Endothelial cell of umbilical vein (primary cell): ENCODE results near the gene LRIG1. TPM values are rescaled to one million over a fixed set of nuclear protein-coding genes. Genes with fewer than 3 reads are reported as not detected.

ENCODE experiments used
- BruUV-seq: library from RNA; stranded (reverse); fragments of 400-500 nt; replicated peaks from 2 replicates; lab custom pipeline; 2021; lab: Mats Ljungman, UMichigan
- CTCF ChIA-PET: fragments of 300-600, 350-600 bp; sonication (Branson Sonifier 250); formaldehyde crosslinking; loops from one replicate; lab custom pipeline; 2021; ENCODE audit warnings: antibody characterized with exemption, inconsistent platforms; lab: Charles Lee
- POLR2A ChIA-PET: fragments of 300-600, 350-600 bp; sonication (Branson Sonifier 250); formaldehyde crosslinking; loops from one replicate; lab custom pipeline; 2021; ENCODE audit warnings: antibody characterized with exemption, inconsistent platforms; lab: Charles Lee
- DNase-seq: peaks from one replicate; pipeline ENCODE4 v3.0.0-alpha.2; 2011; ENCODE audit warnings: low read depth, low spot score
- FAIRE-seq: peaks from 2 replicates; lab custom pipeline; 2011; peaks lifted over from hg19 to GRCh38; lab: Jason Lieb, UNC
- H2AFZ ChIP-seq: 2 replicates; pipeline ENCODE4 v1.6.0; 2012; ENCODE audit warnings: low read depth, low read length, control low read depth, inconsistent platforms
- H3K27ac ChIP-seq: 2 replicates; pipeline ENCODE4 v1.5.1; 2011; ENCODE audit warnings: low read depth, mild to moderate bottlenecking, control low read depth, low read length, moderate library complexity; ENCODE audit not compliant: insufficient read depth
- H3K27me3 ChIP-seq, 2 experiments: 2 replicates each; pipeline versions ENCODE4 v1.6.0 to v1.6.1; 2011; ENCODE audit warnings: low read length in 2 of 2, mixed read lengths in 1 of 2; ENCODE audit not compliant: control insufficient read depth in 2 of 2, insufficient read depth in 2 of 2
- H3K36me3 ChIP-seq, 2 experiments: 2 replicates in 1 of 2; 3 replicates in 1 of 2; pipeline ENCODE4 v1.5.1; 2011; ENCODE audit warnings: low read length in 2 of 2, mild to moderate bottlenecking in 1 of 2, moderate library complexity in 1 of 2; ENCODE audit not compliant: control insufficient read depth in 2 of 2, insufficient read depth in 2 of 2; ENCODE audit errors: extremely low read depth in 1 of 2
- H3K4me1 ChIP-seq: 3 replicates; pipeline ENCODE4 v1.5.1; 2011; ENCODE audit warnings: mild to moderate bottlenecking, low read length; ENCODE audit not compliant: control insufficient read depth, insufficient read depth; ENCODE audit errors: extremely low read depth
- H3K4me2 ChIP-seq: 2 replicates; pipeline ENCODE4 v1.6.1; 2011; ENCODE audit warnings: low read length, control low read depth, mixed read lengths; ENCODE audit not compliant: insufficient read depth
- H3K4me3 ChIP-seq, 3 experiments: fragments of 200-600 bp in 1 of 3; sonication (generic), shearing (Covaris generic) in 1 of 3; replicated peaks in 1 of 3; 2 replicates each; pipeline ENCODE4 v1.5.1; 2011 to 2016; ENCODE audit warnings: control low read depth in 3 of 3, low read length in 3 of 3, mild to moderate bottlenecking in 2 of 3, inconsistent platforms in 1 of 3, low read depth in 1 of 3, moderate library complexity in 1 of 3; ENCODE audit not compliant: insufficient read depth in 1 of 3
- H3K79me2 ChIP-seq: 2 replicates; pipeline ENCODE4 v1.6.0; 2012; ENCODE audit warnings: low read length, inconsistent platforms; ENCODE audit not compliant: control insufficient read depth, insufficient read depth
- H3K9ac ChIP-seq: replicated peaks from 2 replicates; pipeline ENCODE3; 2011; ENCODE audit warnings: low read length, control low read depth; ENCODE audit not compliant: insufficient read depth; ENCODE audit errors: extremely low read depth
- H3K9me1 ChIP-seq: replicated peaks from 3 replicates; pipeline ENCODE4 v1.6.0; 2011; ENCODE audit warnings: mild to moderate bottlenecking, low read length; ENCODE audit not compliant: control insufficient read depth, insufficient read depth; ENCODE audit errors: extremely low read depth
- H3K9me3 ChIP-seq: replicated peaks from 2 replicates; pipeline ENCODE4 v1.5.1; 2012; ENCODE audit warnings: low read length, inconsistent platforms; ENCODE audit not compliant: control insufficient read depth, insufficient read depth
- H4K20me1 ChIP-seq: replicated peaks from 2 replicates; pipeline ENCODE3; 2011; ENCODE audit warnings: mild to moderate bottlenecking, low read length; ENCODE audit not compliant: control insufficient read depth, insufficient read depth; ENCODE audit errors: extremely low read depth
- CTCF ChIP-seq, 2 donors: IDR thresholded peaks; 1 replicate in 1 of 2; 2 replicates in 1 of 2; pipeline ENCODE4 v1.5.1; 2011; ENCODE audit warnings: low read length in 2 of 2, mild to moderate bottlenecking in 2 of 2, moderate library complexity in 2 of 2, control low read depth in 1 of 2, inconsistent platforms in 1 of 2, low read depth in 1 of 2; ENCODE audit not compliant: insufficient read depth in 1 of 2; ENCODE audit errors: extremely low read depth in 1 of 2
- EZH2 ChIP-seq: IDR thresholded peaks from 2 replicates; pipeline ENCODE4 v1.6.1; 2012; ENCODE audit warnings: borderline replicate concordance, low read depth, mild to moderate bottlenecking, moderate library complexity, low read length, inconsistent platforms; ENCODE audit not compliant: severe bottlenecking
- FOS ChIP-seq: IDR thresholded peaks from 2 replicates; pipeline ENCODE4 v1.6.1; 2011; ENCODE audit warnings: mild to moderate bottlenecking, low read length, moderate library complexity, borderline replicate concordance; ENCODE audit not compliant: insufficient read depth
- GATA2 ChIP-seq: IDR thresholded peaks from 2 replicates; pipeline ENCODE4 v1.7.0; 2011; ENCODE audit warnings: low read depth, mild to moderate bottlenecking, moderate library complexity, mixed read lengths, low read length; ENCODE audit not compliant: insufficient read length, insufficient read depth
- JUN ChIP-seq: IDR thresholded peaks from 2 replicates; pipeline ENCODE4 v1.6.1; 2011; ENCODE audit warnings: borderline replicate concordance, low read depth; ENCODE audit not compliant: insufficient read length, insufficient read depth
- MAX ChIP-seq: IDR thresholded peaks from 2 replicates; pipeline ENCODE4 v1.6.1; 2011; ENCODE audit not compliant: insufficient read depth, insufficient read length
- MYC ChIP-seq: IDR thresholded peaks from one replicate; pipeline ENCODE4 v1.6.1; 2011; ENCODE audit warnings: mild to moderate bottlenecking, low read depth, low read length
- POLR2A ChIP-seq: IDR thresholded peaks from 2 replicates; pipeline ENCODE4 v1.6.1; 2012; ENCODE audit warnings: low read depth, mild to moderate bottlenecking, control low read depth, low read length
- POLR2AphosphoS5 ChIP-seq: IDR thresholded peaks from 2 replicates; pipeline ENCODE4 v1.6.1; 2012; ENCODE audit warnings: low read depth, mild to moderate bottlenecking, control low read depth, low read length, moderate library complexity; ENCODE audit not compliant: insufficient read depth
- dilution Hi-C: fragments of 300-500 bp; cut with MboI; formaldehyde crosslinking; loops from one replicate; pipeline ENCODE4 v1.15.0; 2019; ENCODE audit warnings: low sequenced_read_pairs; ENCODE audit not compliant: extremely low pct_ligation_motif_present
- intact Hi-C: fragments of 100-400 bp; cut with micrococcal nuclease; formaldehyde crosslinking; loops from one replicate; pipeline ENCODE4 v1.10.0; 2022
- polyA plus RNA-seq, 4 experiments: library from polyadenylated mRNA; depleted of rRNA in 3 of 4; stranded (reverse) in 3 of 4; unstranded in 1 of 4; fragments of >200 nt; gene quantifications; 2 replicates each; pipeline versions ENCODE4 v1.2.1 to v1.2.3, GENCODE V29; 2011 to 2012; ENCODE audit warnings: missing spikeins in 1 of 4
- total RNA-seq: library from RNA; stranded (reverse); gene quantifications from 2 replicates; pipeline ENCODE4 v1.2.3, GENCODE V29; 2021

The LRIG1 gene
- total and polyA plus RNA-seq, 2 donors (not counting 3 experiments of a cell fraction or from before 2014, with no cell fraction given) = 50.3 to 52.2 TPM

DNA sequence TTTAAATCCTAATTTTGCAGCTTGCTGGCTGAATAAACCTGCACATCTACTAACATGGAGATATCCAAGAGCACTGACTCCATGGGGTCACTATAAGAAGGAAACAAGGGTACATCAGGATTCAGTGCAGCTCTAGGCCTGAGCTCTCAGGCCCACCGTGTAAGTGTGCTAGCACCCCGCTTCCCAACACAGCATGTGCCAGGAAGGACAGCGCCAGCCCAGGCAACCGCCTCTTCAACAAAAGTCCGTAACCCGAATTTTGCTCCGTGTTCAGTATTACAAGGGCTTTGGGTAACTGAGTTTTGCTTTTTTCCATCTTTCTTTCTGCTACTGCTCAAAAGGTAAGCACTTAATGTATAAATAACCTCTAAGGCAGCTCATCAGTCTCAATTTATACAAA lies 89.8 kb downstream of the LRIG1 start:
- H2AFZ ChIP-seq = no peak overlapping the region
- no peaks in the 10 kb centered on the region for H3K79me2 ChIP-seq
- no peak overlapping the region for H3K4me3 ChIP-seq
- dilution Hi-C loops (no loop called here), intact Hi-C loops (no loop called here)
- no peak overlapping the region for H3K4me2 ChIP-seq
- H3K9ac ChIP-seq = no peak overlapping the region
- no peaks in the 10 kb centered on the region for H3K9me1 ChIP-seq
- H4K20me1 ChIP-seq = no peaks in the 10 kb centered on the region
- BruUV-seq = no TSS peak
- no peaks in the 10 kb centered on the region for H3K9me3 ChIP-seq
- H3K4me1 ChIP-seq = no peaks in the 10 kb centered on the region
- ChIA-PET POLR2A (no interaction called here), CTCF (interaction anchor here (0.9 to 2.0 kb wide), 4 partner anchors 32 to 109 kb away, joined by 3 to 5 read pairs (median 3); no protein-coding TSS in a partner anchor)
- DNase-seq = no peak
- FAIRE-seq = no peak
- no peak overlapping the region for H3K27ac ChIP-seq
- no peak for TF ChIP-seq EZH2
- no peak for TF ChIP-seq JUN
- TF ChIP-seq GATA2 = no peak
- TF ChIP-seq CTCF (IDR thresholded peaks at IDR 0.05; ENCODE audit: extremely low read depth in 1 of 2, insufficient read depth in 1 of 2, low read depth in 1 of 2, low read length in 2 of 2) = no peak
- TF ChIP-seq MYC = no peak
- no peak for TF ChIP-seq MAX
- no peak for TF ChIP-seq POLR2A
- no peak for TF ChIP-seq FOS
- TF ChIP-seq POLR2AphosphoS5 = no peak
- peaks cover 7 to 58% of the 10 kb centered on the region in 2 experiments for H3K36me3 ChIP-seq
- H3K27me3 ChIP-seq = no peaks in the 10 kb centered on the region
